Endothelial cell of umbilical vein (primary cell): ENCODE measurements around the gene RND2.

Source experiments
- CTCF ChIP-seq, 2 donors: IDR thresholded peaks; 1 replicate in 1 of 2; 2 replicates in 1 of 2; pipeline ENCODE4 v1.5.1; 2011; ENCODE audit warnings: low read length in 2 of 2, mild to moderate bottlenecking in 2 of 2, moderate library complexity in 2 of 2, control low read depth in 1 of 2, inconsistent platforms in 1 of 2, low read depth in 1 of 2; ENCODE audit not compliant: insufficient read depth in 1 of 2; ENCODE audit errors: extremely low read depth in 1 of 2
- EZH2 ChIP-seq: IDR thresholded peaks from 2 replicates; pipeline ENCODE4 v1.6.1; 2012; ENCODE audit warnings: borderline replicate concordance, low read depth, mild to moderate bottlenecking, moderate library complexity, low read length, inconsistent platforms; ENCODE audit not compliant: severe bottlenecking
- GATA2 ChIP-seq: IDR thresholded peaks from 2 replicates; pipeline ENCODE4 v1.7.0; 2011; ENCODE audit warnings: low read depth, mild to moderate bottlenecking, moderate library complexity, mixed read lengths, low read length; ENCODE audit not compliant: insufficient read length, insufficient read depth
- JUN ChIP-seq: IDR thresholded peaks from 2 replicates; pipeline ENCODE4 v1.6.1; 2011; ENCODE audit warnings: borderline replicate concordance, low read depth; ENCODE audit not compliant: insufficient read length, insufficient read depth
- MAX ChIP-seq: IDR thresholded peaks from 2 replicates; pipeline ENCODE4 v1.6.1; 2011; ENCODE audit not compliant: insufficient read depth, insufficient read length
- MYC ChIP-seq: IDR thresholded peaks from one replicate; pipeline ENCODE4 v1.6.1; 2011; ENCODE audit warnings: mild to moderate bottlenecking, low read depth, low read length
- POLR2A ChIP-seq: IDR thresholded peaks from 2 replicates; pipeline ENCODE4 v1.6.1; 2012; ENCODE audit warnings: low read depth, mild to moderate bottlenecking, control low read depth, low read length
- POLR2AphosphoS5 ChIP-seq: IDR thresholded peaks from 2 replicates; pipeline ENCODE4 v1.6.1; 2012; ENCODE audit warnings: low read depth, mild to moderate bottlenecking, control low read depth, low read length, moderate library complexity; ENCODE audit not compliant: insufficient read depth

GRCh38 chr17:43003542-43004172 lies 21.4 kb upstream of the RND2 start:
- TF ChIP-seq POLR2A (no peak), CTCF (IDR thresholded peaks at IDR 0.05; ENCODE audit: extremely low read depth in 1 of 2, insufficient read depth in 1 of 2, low read depth in 1 of 2, low read length in 2 of 2) (no peak), EZH2 (no peak), POLR2AphosphoS5 (peak; percentile 3), MAX (no peak), JUN (no peak), MYC (no peak), GATA2 (no peak)
